Measurements from ENCODE around the gene PKDCC.

GRCh38 chr2:42057159-42057901 lies 9.5 kb downstream of the PKDCC start:
- TF ChIP-seq CTCF (IDR thresholded peaks at IDR 0.05), result no peak
- TF ChIP-seq POLR2A (IDR thresholded peaks at IDR 0.05), result no peak

All from body of pancreas (tissue), 4 donors.